HG03196 (cell line): ENCODE data around the gene ZNF205.
A peak's percentile ranks its signal among the peaks of the same experiment; 100 is the strongest.
"Not testable (repeated sequence)": the region's sequence is repeated elsewhere in the genome, so short reads cannot be mapped to it uniquely, and the experiment has no call there.

Source experiments
- ATAC-seq: cut with Tn5 transposase; IDR thresholded peaks from one replicate; pipeline ENCODE4 v1.9.1; 2021; ENCODE audit not compliant: unreplicated experiment

ZNF205 gene

DNA sequence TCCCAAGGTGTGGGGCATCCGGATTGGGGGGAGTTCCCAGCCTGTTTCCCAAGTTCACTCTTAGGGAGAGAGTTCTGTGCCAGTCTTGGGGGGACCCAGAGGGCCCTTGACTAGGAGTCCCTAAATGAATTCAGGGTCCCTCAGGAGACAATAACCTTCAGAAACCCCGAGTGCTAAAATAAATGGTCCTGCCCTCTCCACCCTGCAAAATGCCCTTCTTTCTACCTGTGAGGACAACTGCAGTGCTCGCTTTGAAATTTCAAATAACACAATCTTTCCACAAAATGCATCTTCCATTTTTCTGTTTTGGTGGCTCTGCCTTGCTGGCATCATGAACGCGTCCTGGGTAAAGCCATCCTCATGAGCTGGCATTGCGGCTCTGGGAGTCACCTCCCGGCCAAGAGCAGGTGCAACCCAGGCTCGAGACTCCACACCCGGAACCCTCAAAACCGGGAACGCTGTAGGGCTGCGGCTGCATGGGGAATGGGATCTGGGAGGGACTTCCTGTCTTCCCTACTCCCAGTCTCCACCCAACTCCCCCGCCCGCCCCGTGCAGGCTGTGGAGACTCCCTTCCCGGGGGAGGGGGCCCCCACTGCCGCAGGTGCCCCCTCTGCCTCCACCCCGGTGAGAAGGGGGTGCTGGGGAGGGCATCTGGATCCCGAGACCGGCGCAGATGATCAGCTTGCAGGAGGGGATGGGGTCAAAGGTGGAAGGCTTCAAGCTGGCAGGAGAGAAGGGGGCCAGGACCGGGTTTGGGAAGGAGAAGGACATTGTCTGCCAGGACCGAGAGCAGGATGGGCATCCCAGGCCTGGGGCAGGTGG lies at the start of gene ZNF205:
Gene ZNF205, plus strand, starts transcription at position 529 of the 823 bp plus-strand sequence. CDS start 845 bp downstream, outside the sequence.
- ATAC-seq: no peak

DNA sequence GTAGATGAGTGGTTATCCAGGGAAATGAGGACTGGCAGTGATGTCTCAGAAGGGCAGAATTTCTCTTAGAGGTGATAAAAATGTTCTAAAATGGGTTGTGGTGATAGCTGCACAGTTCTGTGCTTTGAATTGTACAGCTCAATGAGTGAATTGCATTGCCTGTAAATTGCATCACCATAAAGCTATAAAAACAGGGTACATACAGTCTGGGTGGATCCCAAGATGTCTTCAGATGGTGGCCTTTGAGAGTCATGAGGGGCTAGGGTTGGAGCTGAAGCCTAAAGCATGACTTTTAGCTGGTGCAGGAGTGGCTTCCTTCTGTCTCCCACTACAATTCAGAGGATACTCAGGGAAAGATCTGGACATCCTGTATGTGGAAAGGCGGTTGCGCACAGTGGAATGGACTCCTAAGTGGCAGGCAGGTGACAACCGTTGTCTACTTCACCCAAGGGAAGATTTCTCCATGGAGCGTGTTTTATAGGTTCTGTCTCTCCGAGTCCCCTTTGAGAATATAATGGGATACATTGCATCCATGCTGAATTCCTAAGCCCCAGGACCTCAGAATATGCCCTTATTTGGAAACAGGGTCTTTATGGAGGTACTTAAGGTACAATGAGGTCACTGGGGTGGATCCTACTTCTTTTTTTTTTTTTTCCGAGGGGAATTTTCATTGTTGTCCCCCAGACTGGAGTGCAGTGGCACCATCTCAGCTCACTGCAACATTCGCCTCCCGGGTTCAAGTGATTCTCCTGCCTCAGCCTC lies 48.6 kb upstream of the ZNF205 start:
- ATAC-seq: no peak

DNA sequence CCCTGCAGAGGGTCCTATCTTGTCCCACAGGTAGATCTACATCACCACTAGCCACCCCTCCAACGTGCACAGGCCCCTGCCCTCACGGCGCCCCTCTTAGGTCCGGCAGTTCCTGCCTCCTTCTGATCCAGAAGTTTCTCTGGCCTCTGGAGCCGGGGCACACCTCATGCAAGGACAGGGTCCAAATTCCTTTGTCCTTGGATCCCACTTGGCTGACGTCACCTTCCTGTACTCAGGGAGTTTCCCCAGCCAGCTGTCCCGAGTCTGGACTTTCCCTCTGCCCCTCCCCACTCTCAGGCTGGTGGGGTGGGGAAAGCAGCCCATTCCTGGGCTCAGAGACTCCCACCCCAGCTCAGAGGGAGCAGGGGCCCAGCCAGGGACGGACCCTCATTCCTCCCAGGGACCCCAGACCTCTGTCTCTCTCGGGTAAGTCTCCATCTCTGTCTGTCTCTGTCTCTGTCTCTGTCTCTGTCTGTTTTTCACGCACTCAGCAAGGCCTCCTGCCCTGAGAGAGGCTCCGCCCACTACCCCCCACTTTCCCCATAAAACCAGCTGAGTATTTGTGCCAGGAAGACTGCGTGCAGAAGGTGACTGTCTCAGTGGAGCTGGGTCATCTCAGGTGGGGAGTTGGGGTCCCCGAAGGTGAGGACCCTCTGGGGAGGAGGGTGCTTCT lies 47.2 kb upstream of the ZNF205 start, which contains the start of gene IL32:
Gene IL32, plus strand, starts transcription at position 572 of the 673 bp plus-strand sequence. CDS start 172 bp downstream, outside the sequence.
- ATAC-seq: no peak

DNA sequence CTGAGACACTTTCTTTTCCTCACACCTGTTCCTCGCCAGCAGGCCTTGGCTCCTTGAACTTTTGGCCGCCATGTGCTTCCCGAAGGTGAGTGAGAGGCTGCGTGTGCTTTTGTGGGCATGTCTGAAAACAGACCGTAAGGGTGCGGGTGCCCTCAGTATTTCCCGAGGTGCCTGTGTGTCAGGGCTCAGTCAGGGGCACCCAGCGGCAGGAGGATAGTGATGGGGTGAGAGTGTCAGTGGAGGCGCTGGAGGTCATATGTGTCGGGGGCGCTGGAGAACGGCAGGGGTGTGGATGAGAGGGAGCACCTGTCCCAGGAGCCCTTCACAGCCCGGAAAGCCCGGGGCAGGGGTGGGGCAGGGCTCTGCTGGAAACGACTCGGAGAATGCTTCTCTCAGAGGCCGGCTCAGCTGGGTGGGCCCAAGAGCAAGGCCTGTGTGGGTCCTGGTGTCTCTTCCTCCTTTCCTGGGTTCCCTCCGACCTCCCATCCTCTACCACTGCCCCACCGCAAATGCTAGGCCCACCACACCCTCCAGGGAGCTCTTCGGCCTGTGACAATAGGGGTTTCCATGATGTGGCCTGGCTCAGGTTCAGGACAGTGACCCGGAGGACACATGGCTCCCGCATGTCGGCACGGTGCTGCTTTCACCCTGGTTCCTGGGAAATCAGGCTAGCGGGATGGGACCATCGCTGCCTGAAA lies 46.5 kb upstream of the ZNF205 start:
- ATAC-seq: no peak

DNA sequence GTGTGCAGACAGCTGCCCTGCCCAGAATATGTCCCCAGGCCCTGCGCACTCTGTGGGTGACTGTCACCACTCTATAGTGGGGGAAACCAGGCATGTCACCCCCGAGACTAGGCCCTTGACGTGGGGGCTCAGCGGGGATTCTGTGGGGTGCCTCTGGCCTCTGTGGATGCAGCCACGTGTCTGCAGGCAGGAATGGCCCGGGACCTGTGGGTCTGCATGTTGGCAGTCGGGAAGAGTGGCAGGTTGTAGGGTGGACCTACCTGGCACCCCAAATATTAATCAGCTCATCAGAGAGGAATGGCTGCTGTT lies 46.0 kb upstream of the ZNF205 start:
- no peak for ATAC-seq

DNA sequence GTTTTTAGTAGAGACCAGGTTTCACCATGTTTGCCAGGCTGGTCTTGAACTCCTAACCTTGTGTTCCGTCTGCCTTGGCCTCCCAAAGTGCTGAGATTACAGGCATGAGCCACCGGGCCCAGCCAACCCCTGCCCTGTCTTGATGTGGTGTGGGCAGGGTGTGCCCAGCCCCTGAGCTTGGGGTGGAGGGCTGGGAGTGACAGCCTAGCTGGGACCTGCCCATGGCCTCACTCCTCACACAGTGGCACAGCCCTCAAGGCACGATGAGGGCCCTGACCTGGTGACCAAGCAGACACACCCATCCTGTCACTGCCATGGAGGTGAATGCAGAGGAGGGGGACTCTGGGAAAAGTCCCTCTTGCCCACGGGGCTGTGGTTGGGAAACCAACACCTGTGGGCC lies 43.9 kb upstream of the ZNF205 start:
- ATAC-seq: no peak

DNA sequence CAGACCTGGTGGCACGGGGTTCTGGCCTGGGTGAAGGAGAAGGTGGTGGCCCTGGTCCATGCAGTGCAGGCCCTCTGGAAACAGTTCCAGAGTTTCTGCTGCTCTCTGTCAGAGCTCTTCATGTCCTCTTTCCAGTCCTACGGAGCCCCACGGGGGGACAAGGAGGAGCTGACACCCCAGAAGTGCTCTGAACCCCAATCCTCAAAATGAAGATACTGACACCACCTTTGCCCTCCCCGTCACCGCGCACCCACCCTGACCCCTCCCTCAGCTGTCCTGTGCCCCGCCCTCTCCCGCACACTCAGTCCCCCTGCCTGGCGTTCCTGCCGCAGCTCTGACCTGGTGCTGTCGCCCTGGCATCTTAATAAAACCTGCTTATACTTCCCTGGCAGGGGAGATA lies 43.2 kb upstream of the ZNF205 start:
- ATAC-seq: not testable (repeated sequence)

DNA sequence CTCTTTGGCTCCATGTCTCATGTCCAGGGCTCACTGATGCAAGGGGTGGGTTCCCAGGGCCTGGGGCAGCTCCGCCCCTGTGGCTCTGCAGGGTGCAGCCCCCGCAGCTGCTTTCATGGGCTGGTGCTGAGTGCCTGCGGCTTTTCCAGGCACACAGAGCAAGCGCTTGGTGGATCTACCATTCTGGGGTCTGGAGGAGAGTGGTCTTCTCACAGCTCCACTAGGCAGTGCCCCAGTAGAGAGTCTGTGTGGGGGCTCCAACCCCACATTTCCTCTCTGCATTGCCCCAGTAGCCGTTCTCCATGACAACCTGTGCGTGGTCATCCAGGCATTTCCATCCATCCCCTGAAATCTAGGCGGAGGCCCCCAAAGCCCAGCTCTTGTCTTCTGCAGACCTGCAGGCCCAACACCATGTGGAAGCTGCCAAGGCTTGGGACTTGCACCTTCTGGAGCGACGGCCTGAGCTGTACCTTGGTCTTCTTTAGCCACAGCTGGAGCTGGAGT lies 41.7 kb upstream of the ZNF205 start:
- ATAC-seq: no peak

DNA sequence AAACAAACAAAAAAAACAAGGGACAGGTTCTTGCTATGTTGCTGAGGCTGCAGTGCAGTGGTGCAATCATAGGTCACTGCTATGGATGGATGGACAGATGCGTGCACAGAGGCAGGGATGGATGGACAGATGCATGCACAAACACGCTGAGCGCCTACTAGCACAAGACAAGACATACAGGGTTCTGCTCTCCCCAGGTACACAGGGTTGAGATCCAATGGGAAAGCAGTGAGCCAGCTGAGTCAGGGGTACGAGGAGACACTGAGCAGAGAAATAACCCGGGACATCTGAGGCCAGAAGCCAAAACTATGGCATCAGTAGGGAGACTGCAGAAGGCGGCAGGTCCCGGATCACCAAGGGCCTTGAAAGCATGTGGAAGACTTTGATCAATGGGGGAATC lies 40.7 kb upstream of the ZNF205 start:
- ATAC-seq: no peak

DNA sequence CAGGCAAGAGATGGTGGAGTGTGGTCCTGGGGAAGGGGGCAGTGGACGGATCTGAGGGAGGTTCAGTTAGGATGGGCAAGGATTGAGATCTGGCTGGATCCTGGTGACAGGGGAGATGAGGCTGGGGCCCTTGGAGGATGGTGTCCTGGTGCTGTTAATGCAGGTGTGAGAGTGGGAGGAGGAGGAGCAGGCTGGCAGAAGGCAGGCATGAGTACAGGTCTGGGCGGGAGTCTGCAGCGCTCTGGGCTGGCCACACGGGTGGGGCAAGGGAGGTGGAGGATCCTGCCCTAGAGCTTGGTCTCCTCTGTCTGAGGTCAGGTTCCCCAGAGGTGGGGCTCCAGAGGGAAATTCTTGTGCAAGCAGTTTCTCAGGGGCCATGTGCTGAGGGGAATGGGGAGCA lies 40.2 kb upstream of the ZNF205 start:
- not testable (repeated sequence) for ATAC-seq

DNA sequence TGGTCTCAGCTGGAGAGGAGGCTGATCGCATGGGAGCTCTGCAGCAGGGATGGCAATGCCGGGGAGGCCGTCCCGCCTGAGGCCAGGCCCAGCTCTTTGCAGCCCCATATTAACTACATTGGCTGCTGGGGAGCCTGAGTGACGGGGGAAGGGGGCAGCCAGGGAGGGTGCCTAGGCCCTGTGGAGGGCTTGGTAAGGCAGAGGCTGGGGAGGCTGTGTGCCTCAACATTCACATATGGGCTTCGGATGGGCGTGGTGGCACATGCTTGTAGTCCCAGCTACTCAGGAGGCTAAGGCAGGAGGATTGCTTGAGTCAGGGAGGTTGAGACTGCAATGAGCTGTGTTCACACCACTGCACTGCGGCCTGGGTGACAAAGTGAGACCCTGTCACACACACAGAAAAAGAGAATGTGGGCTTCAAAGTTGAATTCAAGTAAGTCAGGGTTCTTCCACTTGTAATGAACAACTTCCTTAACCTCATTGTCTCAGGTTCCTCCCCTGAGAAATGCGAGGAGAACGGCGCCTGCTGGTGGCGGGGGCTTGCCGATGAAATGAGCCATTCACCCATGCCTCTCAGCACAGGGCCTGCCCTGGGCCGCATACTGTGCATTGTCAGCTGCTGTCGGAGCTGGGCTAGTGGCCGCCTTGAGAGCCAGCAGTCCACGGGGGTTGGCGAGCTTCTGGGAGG lies 39.7 kb upstream of the ZNF205 start:
- not testable (repeated sequence) for ATAC-seq

DNA sequence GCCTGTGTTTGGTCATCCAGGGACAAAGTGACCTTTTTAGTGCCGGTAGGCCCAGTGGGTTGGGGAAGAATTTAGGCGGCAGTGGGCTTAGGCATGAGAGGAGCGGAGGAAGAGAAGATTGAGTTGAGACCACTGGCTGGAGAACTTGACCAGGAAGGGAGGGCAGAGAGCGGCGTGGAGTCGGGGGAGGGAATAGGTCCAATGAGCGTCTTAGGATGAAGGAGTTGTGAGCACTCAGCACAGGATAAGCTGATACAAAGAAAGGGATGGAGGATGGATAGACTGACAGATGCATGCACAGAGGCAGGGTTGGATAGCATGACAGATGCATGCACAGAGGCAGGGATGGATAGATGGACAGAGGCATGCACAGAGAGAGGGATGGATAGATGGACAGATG lies 38.9 kb upstream of the ZNF205 start:
- ATAC-seq: no peak

DNA sequence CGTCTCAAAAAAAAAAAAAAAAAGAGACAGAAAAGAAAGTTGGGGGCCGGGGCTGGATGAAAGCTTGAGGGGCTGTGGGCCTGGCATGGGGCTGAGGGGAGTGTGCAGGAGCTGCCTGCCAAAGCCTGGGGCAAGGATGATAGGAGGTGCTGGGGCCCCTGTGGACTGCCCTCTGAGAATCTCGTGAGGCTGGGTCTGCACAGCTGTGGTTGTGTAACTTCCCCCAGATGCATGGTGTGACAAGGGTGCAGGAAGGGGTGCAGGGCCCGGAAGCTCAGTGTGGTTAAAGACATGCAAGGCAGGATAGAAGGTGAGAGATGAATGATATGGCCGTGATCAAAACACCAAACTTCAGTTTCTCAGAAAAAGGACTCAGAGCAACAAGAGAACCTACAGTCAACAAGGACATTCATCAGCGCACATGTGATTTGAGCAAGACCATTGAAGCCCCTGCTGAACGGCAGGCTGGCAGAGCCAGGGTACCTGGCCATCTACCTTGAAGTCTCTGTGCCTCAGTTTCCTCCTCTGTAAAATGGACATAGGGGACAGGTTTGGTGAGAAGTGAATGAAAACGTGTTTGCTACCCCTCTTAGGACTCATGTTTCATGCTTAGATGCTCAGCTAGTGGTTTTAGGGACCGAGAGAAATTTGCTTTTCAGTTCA lies 37.4 kb upstream of the ZNF205 start:
- ATAC-seq: peak; percentile 65

DNA sequence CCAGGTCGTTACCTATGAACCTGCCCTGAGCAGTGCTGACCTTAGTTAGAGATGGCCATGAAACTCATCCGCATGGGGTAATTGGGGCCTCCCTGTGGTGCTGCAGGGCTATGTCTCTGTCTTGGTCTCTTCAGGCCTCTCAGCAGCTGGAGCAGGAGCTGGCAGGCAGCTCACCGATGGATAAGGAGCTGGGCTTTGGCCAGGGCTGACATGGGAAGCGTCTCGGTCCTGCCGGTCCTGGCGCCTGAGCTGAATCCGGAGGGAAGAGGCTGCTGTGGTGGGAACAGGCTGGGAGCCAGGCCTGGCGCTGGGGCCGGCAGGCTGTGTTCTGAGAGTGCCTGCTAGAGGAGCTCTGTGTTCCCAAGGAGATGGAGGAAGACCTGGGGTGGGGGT lies 36.9 kb upstream of the ZNF205 start:
- ATAC-seq: no peak

DNA sequence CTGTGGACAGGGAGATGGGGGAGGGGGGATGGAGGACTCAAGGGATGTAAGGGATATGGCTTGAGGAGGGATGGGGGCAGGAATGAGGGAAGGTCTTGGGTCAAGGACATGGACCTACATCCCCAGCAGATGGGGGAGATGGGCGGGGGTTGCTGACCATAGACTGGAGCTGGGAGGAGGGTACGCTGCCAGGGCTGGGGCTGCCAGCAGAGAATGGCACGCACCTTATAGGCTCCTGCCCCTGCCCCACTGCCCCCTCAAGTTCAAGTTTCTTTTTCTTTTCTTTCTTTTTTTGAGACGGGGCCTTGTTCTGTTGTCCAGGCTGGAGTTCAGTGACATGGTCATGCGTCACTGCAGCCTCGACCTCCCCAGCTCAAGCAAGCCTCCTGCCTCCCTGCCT lies 36.4 kb upstream of the ZNF205 start:
- ATAC-seq: not testable (repeated sequence)

DNA sequence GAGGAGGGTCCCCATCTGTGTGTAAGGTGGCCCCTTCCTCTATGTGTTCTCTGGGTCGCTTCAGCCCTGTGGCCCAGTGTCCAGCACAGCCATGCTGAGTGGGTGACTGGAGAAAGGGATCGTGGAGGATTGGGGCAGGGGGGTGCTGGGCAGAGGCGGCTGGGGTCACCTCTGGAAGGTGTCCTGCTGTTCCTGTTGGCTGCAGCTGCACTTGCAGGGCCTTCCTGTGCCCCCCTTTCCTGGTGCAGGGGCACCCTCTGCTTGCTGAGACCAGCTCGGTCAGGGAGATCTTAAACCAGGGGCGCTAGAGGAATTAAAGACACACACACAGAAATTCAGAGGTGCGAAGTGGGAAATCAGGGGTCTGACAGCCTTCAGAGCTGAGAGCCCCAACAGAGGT lies 35.8 kb upstream of the ZNF205 start:
- no peak for ATAC-seq

DNA sequence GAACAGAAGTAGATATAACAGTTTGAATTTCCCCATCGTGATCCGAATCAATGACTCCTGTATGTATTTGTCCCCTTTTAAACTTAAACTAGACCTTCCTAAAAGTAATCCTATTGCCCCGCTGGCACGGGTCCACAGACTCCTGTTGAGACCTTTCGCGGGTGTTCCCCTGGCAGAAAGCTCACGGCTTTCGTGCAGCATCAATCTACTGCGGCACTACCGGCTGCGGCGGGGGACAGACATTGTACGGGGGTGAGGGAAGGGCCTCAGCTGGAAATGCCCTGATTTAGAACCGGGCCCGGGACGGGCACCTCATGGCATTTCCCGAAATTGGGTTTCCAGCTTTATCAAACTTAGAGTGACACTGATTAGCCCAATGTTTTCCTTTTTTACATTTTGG lies 32.4 kb upstream of the ZNF205 start:
- no peak for ATAC-seq

DNA sequence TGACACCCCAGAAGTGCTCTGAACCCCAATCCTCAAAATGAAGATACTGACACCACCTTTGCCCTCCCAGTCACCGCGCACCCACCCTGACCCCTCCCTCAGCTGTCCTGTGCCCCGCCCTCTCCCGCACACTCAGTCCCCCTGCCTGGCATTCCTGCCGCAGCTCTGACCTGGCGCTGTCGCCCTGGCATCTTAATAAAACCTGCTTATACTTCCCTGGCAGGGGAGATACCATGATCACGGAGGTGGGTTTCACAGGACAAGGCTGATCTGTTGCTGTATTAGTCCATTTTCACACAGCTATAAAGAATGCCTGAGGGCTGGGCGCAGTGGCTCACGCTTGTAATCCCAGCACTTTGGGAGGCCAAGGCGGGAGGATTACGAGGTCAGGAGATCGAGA lies 30.4 kb upstream of the ZNF205 start:
- not testable (repeated sequence) for ATAC-seq

DNA sequence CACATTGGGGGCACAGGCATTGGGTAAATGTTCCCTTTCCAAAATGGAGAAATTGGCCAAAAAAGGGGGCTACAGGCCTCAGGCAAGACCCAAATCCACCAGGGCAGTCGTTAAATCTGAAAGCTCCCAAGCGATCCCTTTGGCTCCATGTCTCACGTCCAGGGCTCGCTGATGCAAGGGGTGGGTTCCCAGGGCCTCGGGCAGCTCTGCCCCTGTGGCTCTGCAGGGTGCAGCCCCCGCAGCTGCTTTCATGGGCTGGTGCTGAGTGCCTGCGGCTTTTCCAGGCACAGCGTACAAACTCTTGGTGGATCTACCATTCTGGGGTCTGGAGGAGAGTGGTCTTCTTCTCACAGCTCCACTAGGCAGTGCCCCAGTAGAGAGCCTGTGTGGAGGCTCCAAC lies 29.0 kb upstream of the ZNF205 start:
- not testable (repeated sequence) for ATAC-seq

DNA sequence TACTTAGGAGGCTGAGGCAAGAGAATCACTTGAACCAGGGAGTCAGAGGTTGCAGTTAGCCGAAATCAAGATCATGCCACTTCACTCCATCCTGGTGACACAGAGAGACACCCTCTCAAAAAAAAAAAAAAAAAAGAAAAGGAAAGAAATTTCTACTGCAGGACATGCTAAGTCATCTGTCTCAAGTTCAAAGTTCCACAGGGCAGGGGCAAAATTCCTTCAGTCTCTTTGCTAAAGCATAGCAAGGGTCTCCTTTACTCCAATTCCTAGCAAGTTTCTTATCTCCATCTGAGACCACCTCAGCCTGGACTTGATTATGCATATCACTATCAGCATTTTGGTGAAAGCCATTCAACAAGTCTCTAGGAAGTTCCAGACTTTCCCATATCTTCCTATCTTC lies 27.9 kb upstream of the ZNF205 start:
- no peak for ATAC-seq
